HEK293 (cell line): Measurements from ENCODE around the gene CENPT.
A peak's percentile ranks its signal among the peaks of the same experiment; 100 is the strongest.

ENCODE experiments used
- CTCF ChIA-PET: fragments of 350-600 bp; formaldehyde crosslinking; extraction: SDS; loops from one replicate; lab custom pipeline; 2021; ENCODE audit warnings: antibody characterized with exemption; lab: Yijun Ruan, JAX
- POLR2A ChIA-PET: fragments of 300-600 bp; formaldehyde crosslinking; extraction: SDS; loops from one replicate; lab custom pipeline; 2020; ENCODE audit warnings: antibody characterized with exemption, inconsistent platforms; lab: Yijun Ruan, JAX
- H3K27ac ChIP-seq: fragments of 200-500 bp; sonication (Bioruptor generic); 2 replicates; pipeline ENCODE4 v1.5.1; 2014; ENCODE audit warnings: low read depth, low read length, control low read depth, inconsistent platforms; ENCODE audit errors: extremely low read depth
- H3K36me3 ChIP-seq, 2 experiments: fragments of 200-500 bp in 1 of 2; sonication (Bioruptor generic) in 1 of 2; 1 replicate in 1 of 2; 2 replicates in 1 of 2; pipeline ENCODE4 v1.5.1; 2014 to 2017; ENCODE audit warnings: inconsistent platforms in 2 of 2, low read length in 2 of 2; ENCODE audit not compliant: control insufficient read depth in 2 of 2, insufficient read depth in 1 of 2
- H3K4me1 ChIP-seq: fragments of 200-500 bp; sonication (Bioruptor generic); 2 replicates; pipeline ENCODE4 v1.5.1; 2014; ENCODE audit warnings: mild to moderate bottlenecking, low read length, inconsistent platforms; ENCODE audit not compliant: control insufficient read depth, insufficient read depth
- H3K4me3 ChIP-seq: 2 replicates; pipeline ENCODE4 v1.5.1; 2011; ENCODE audit warnings: low read depth, mild to moderate bottlenecking, control low read depth, low read length, moderate library complexity
- H3K9me3 ChIP-seq: fragments of 200-500 bp; sonication (Bioruptor generic); 2 replicates; pipeline ENCODE4 v1.5.1; 2014; ENCODE audit warnings: low read depth, low read length, inconsistent platforms; ENCODE audit not compliant: control insufficient read depth, insufficient read depth
- GFI1B ChIP-seq: fragments of 450-650 bp; formaldehyde crosslinking; IDR thresholded peaks from 2 replicates; pipeline ENCODE4 v1.5.1; 2016; ENCODE audit warnings: missing biosample characterization, missing genetic modification characterization
- HOXD13 ChIP-seq: sonication (generic); formaldehyde crosslinking; IDR thresholded peaks from 2 replicates; pipeline ENCODE4 v1.8.0; 2022; ENCODE audit warnings: missing genetic modification reagents, borderline replicate concordance
- PATZ1 ChIP-seq: fragments of 450-650 bp; formaldehyde crosslinking; IDR thresholded peaks from 2 replicates; pipeline ENCODE4 v1.5.1; 2016; ENCODE audit warnings: missing biosample characterization, missing genetic modification characterization
- PRDM10 ChIP-seq: fragments of 450-650 bp; formaldehyde crosslinking; IDR thresholded peaks from 2 replicates; pipeline ENCODE4 v1.5.1; 2016; ENCODE audit warnings: missing biosample characterization, missing genetic modification characterization
- SALL2 ChIP-seq: fragments of 450-650 bp; formaldehyde crosslinking; IDR thresholded peaks from 2 replicates; pipeline ENCODE4 v1.5.0; 2017; ENCODE audit warnings: missing biosample characterization, mild to moderate bottlenecking, missing genetic modification characterization, borderline replicate concordance
- YY1 ChIP-seq: fragments of 450-650 bp; formaldehyde crosslinking; IDR thresholded peaks from 2 replicates; pipeline ENCODE4 v1.5.1; 2018; ENCODE audit warnings: missing biosample characterization, missing genetic modification characterization
- ZBTB20 ChIP-seq: fragments of 450-650 bp; formaldehyde crosslinking; IDR thresholded peaks from 2 replicates; pipeline ENCODE4 v1.5.1; 2016; ENCODE audit warnings: missing biosample characterization, missing genetic modification characterization
- ZNF138 ChIP-seq: fragments of 450-650 bp; formaldehyde crosslinking; IDR thresholded peaks from 2 replicates; pipeline ENCODE4 v1.5.1; 2016; ENCODE audit warnings: missing biosample characterization, missing genetic modification characterization, borderline replicate concordance
- ZNF211 ChIP-seq: fragments of 450-650 bp; formaldehyde crosslinking; IDR thresholded peaks from 2 replicates; pipeline ENCODE4 v1.5.1; 2016; ENCODE audit warnings: low read depth, missing biosample characterization, missing genetic modification characterization
- ZNF214 ChIP-seq: fragments of 450-650 bp; formaldehyde crosslinking; IDR thresholded peaks from 2 replicates; pipeline ENCODE4 v1.5.1; 2017; ENCODE audit warnings: missing biosample characterization, mild to moderate bottlenecking, missing genetic modification characterization, borderline replicate concordance
- ZNF266 ChIP-seq: fragments of 450-650 bp; formaldehyde crosslinking; IDR thresholded peaks from 2 replicates; pipeline ENCODE4 v1.5.1; 2016; ENCODE audit warnings: missing biosample characterization, missing genetic modification characterization, low read depth
- ZNF302 ChIP-seq: fragments of 450-650 bp; formaldehyde crosslinking; IDR thresholded peaks from 2 replicates; pipeline ENCODE4 v1.5.1; 2016; ENCODE audit warnings: missing biosample characterization, missing genetic modification characterization, low read depth
- ZNF335 ChIP-seq: fragments of 450-650 bp; formaldehyde crosslinking; conservative IDR thresholded peaks from 2 replicates; pipeline ENCODE4 v1.5.1; 2016; ENCODE audit warnings: missing biosample characterization, missing genetic modification characterization
- ZNF501 ChIP-seq: fragments of 450-650 bp; formaldehyde crosslinking; IDR thresholded peaks from 2 replicates; pipeline ENCODE4 v1.5.1; 2016; ENCODE audit warnings: missing biosample characterization, missing genetic modification characterization
- ZNF529 ChIP-seq: fragments of 450-650 bp; formaldehyde crosslinking; IDR thresholded peaks from 2 replicates; pipeline ENCODE4 v1.5.1; 2017; ENCODE audit warnings: missing genetic modification characterization, missing biosample characterization; ENCODE audit not compliant: insufficient replicate concordance
- ZNF548 ChIP-seq: fragments of 450-650 bp; formaldehyde crosslinking; IDR thresholded peaks from 2 replicates; pipeline ENCODE4 v1.5.1; 2016; ENCODE audit warnings: missing biosample characterization, missing genetic modification characterization
- ZNF561 ChIP-seq: fragments of 450-650 bp; IDR thresholded peaks from 2 replicates; pipeline ENCODE4 v1.5.1; 2018; ENCODE audit warnings: missing biosample characterization, missing genetic modification characterization, borderline replicate concordance
- ZNF707 ChIP-seq: fragments of 450-650 bp; formaldehyde crosslinking; IDR thresholded peaks from 2 replicates; pipeline ENCODE4 v1.5.1; 2016; ENCODE audit warnings: missing biosample characterization, missing genetic modification characterization
- ZNF747 ChIP-seq: fragments of 450-650 bp; formaldehyde crosslinking; IDR thresholded peaks from 2 replicates; pipeline ENCODE4 v1.5.1; 2016; ENCODE audit warnings: missing biosample characterization, missing genetic modification characterization
- ZNF785 ChIP-seq: fragments of 450-650 bp; formaldehyde crosslinking; IDR thresholded peaks from 2 replicates; pipeline ENCODE4 v1.5.1; 2016; ENCODE audit warnings: missing biosample characterization, missing genetic modification characterization
- ZXDB ChIP-seq: fragments of 450-650 bp; formaldehyde crosslinking; IDR thresholded peaks from 2 replicates; pipeline ENCODE4 v1.5.1; 2016; ENCODE audit warnings: missing biosample characterization, missing genetic modification characterization
- TF ChIP-seq, protein P1 (sequence below): fragments of 450-650 bp; formaldehyde crosslinking; IDR thresholded peaks from 2 replicates; pipeline ENCODE4 v1.5.1; 2016; ENCODE audit warnings: missing biosample characterization, missing genetic modification characterization
- TF ChIP-seq, protein P2 (sequence below): fragments of 450-650 bp; formaldehyde crosslinking; IDR thresholded peaks from 2 replicates; pipeline ENCODE4 v1.5.1; 2016; ENCODE audit warnings: missing biosample characterization, missing genetic modification characterization, borderline replicate concordance

CENPT gene

DNA sequence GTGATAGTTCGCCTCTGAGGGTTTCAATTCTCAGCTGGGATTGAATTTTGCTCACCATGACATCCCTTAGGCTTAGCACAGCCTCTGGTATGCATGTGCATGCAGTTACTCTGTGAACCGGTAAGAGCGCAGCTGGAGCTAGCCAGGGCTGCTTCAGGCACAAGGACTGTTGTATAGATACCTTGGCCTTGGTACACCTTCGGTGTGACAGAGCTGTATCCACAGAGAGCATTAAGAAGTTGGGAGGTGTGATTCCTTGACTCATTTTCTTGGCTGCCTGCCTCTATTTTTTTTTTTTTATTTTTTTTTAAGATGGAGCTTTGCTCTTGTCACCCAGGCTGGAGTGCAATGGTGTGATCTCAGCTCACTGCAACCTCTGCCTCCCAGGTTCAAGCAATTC is 3.0 kb downstream of the CENPT start (continued):
- TF ChIP-seq PRDM10 (tag by site-specific recombination) (peak; percentile 72), ZNF561 (no peak), ZNF302 (tag by site-specific recombination) (no peak), SALL2 (no peak), ZNF707 (tag by site-specific recombination) (no peak), HOXD13 (CRISPR knock-in tag) (no peak), ZNF266 (no peak), GFI1B (tag by site-specific recombination) (0 out of 2 replicates have a peak, but pooled peaks have one; percentile 16), ZXDB (tag by site-specific recombination) (0 out of 2 replicates have a peak, but pooled peaks have one; percentile 18), ZNF501 (no peak), ZNF214 (tag by site-specific recombination) (no peak), ZNF211 (tag by site-specific recombination) (no peak)
- TF ChIP-seq, protein P1, sequence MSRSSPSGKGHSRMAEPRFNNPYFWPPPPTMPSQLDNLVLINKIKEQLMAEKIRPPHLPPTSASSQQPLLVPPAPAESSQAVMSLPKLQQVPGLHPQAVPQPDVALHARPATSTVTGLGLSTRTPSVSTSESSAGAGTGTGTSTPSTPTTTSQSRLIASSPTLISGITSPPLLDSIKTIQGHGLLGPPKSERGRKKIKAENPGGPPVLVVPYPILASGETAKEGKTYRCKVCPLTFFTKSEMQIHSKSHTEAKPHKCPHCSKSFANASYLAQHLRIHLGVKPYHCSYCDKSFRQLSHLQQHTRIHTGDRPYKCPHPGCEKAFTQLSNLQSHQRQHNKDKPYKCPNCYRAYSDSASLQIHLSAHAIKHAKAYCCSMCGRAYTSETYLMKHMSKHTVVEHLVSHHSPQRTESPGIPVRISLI (tag by site-specific recombination): peak; percentile 31; the same call in 1 of the 2 replicates

DNA sequence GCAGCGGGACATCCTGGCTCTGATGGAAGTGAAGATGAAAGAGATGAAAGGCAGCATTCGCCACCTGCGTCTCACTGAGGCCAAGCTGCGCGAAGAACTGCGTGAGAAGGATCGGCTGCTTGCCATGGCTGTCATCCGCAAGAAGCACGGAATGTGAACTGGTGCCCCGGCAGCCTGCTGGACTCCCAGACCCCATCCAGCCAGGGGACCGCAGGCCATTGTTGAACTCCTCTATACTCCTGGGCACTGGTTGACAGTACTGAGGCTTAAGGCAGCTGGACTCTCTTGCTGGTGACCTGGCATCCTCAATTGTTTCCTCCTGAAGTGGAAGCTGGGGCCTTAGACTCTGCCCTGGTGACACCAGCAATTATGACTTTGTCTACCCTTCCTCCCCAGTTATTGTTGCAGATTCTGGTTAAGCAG is 4.1 kb downstream of the CENPT start:
- POLR2A ChIA-PET: interaction anchor here (1.4 to 4.3 kb wide), 2 partner anchors 10 to 30 kb away, joined by 3 to 38 read pairs; no protein-coding TSS in a partner anchor
- TF ChIP-seq ZNF529 (tag by site-specific recombination) (no peak), ZBTB20 (tag by site-specific recombination) (peak; percentile 15; the same call in 1 of the 2 replicates)
- TF ChIP-seq, all 188 proteins: peak for 1
- Histone ChIP-seq H3K27ac (peak overlapping the region; percentile 99), H3K4me1 (peaks cover 16% of the 10 kb centered on the region), H3K4me3 (peak overlapping the region; percentile 92), H3K9me3 (no peaks in the 10 kb centered on the region), H3K36me3 (peaks cover 0 to 16% of the 10 kb centered on the region in 2 experiments; a peak in 1 of 3 replicates)
- CTCF ChIA-PET: interaction anchor here (0.7 to 2.9 kb wide), 3 partner anchors 27 to 322 kb away, joined by 3 to 13 read pairs (median 3); no protein-coding TSS in a partner anchor

GRCh38 chr16:67842509-67843342 is 4.8 kb downstream of the CENPT start:
- ChIA-PET POLR2A (interaction anchor here (1.4 to 4.3 kb wide), 2 partner anchors 9 to 31 kb away, joined by 3 to 38 read pairs; no protein-coding TSS in a partner anchor), CTCF (interaction anchor here (0.7 to 2.9 kb wide), 3 partner anchors 26 to 321 kb away, joined by 3 to 13 read pairs (median 3); no protein-coding TSS in a partner anchor)
- peak overlapping the region; percentile 92 for H3K4me3 ChIP-seq
- peaks cover 16% of the 10 kb centered on the region for H3K4me1 ChIP-seq
- no peaks in the 10 kb centered on the region for H3K9me3 ChIP-seq
- peak overlapping the region; percentile 99 for H3K27ac ChIP-seq
- H3K36me3 ChIP-seq: peaks cover 0 to 13% of the 10 kb centered on the region in 2 experiments; a peak in 1 of 3 replicates
- peak; percentile 56 for TF ChIP-seq YY1
- TF ChIP-seq ZNF785 (tag by site-specific recombination): no peak
- TF ChIP-seq, protein P2, sequence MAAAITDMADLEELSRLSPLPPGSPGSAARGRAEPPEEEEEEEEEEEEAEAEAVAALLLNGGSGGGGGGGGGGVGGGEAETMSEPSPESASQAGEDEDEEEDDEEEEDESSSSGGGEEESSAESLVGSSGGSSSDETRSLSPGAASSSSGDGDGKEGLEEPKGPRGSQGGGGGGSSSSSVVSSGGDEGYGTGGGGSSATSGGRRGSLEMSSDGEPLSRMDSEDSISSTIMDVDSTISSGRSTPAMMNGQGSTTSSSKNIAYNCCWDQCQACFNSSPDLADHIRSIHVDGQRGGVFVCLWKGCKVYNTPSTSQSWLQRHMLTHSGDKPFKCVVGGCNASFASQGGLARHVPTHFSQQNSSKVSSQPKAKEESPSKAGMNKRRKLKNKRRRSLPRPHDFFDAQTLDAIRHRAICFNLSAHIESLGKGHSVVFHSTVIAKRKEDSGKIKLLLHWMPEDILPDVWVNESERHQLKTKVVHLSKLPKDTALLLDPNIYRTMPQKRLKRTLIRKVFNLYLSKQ (tag by site-specific recombination): no peak
- TF ChIP-seq ZNF138 (tag by site-specific recombination): no peak
- TF ChIP-seq ZNF548 (tag by site-specific recombination): no peak
- TF ChIP-seq PATZ1: 0 out of 2 replicates have a peak, but pooled peaks have one; percentile 12
- no peak for TF ChIP-seq ZNF335
- TF ChIP-seq ZNF747 (tag by site-specific recombination): no peak
